KMS-11 (cell line): ENCODE measurements around the gene COA1.

Source experiments
- H2AFZ ChIP-seq: fragments of 200-600 bp; sonication (generic); 2 replicates; pipeline ENCODE4 v1.6.1; 2016; ENCODE audit warnings: antibody characterized with exemption, mixed run types, low read depth
- H3K27ac ChIP-seq: fragments of 200-600 bp; sonication (generic); 2 replicates; pipeline ENCODE4 v1.6.1; 2016; ENCODE audit warnings: mild to moderate bottlenecking, mixed run types
- H3K27me3 ChIP-seq: fragments of 200-600 bp; sonication (generic); 2 replicates; pipeline ENCODE4 v1.6.1; 2017; ENCODE audit warnings: mild to moderate bottlenecking, low read depth, mixed run types, moderate library complexity; ENCODE audit not compliant: insufficient read depth
- H3K36me3 ChIP-seq: fragments of 200-600 bp; sonication (generic); 2 replicates; pipeline ENCODE4 v1.6.1; 2017; ENCODE audit warnings: mild to moderate bottlenecking, mixed run types; ENCODE audit not compliant: insufficient read depth
- H3K4me1 ChIP-seq: fragments of 200-600 bp; sonication (generic); 2 replicates; pipeline ENCODE4 v1.6.1; 2016; ENCODE audit warnings: mild to moderate bottlenecking, low read depth, mixed run types; ENCODE audit not compliant: poor library complexity, severe bottlenecking
- H3K4me2 ChIP-seq: fragments of 200-600 bp; sonication (generic); 2 replicates; pipeline ENCODE4 v1.7.0; 2016; ENCODE audit warnings: mild to moderate bottlenecking, mixed run types
- H3K4me3 ChIP-seq: fragments of 200-600 bp; sonication (generic); IDR thresholded peaks from 2 replicates; pipeline ENCODE4 v1.6.1; 2017; ENCODE audit warnings: low read depth, low read length, mixed read lengths; ENCODE audit not compliant: insufficient read depth
- H3K79me2 ChIP-seq: fragments of 200-600 bp; sonication (generic); 2 replicates; pipeline ENCODE4 v1.6.1; 2016; ENCODE audit warnings: low read depth, mixed run types; ENCODE audit not compliant: insufficient read depth
- H3K9ac ChIP-seq: fragments of 200-600 bp; sonication (generic); 2 replicates; pipeline ENCODE4 v1.6.1; 2016; ENCODE audit warnings: mild to moderate bottlenecking, mixed run types
- H4K20me1 ChIP-seq: fragments of 200-600 bp; sonication (generic); 2 replicates; pipeline ENCODE4 v1.6.1; 2016; ENCODE audit warnings: mild to moderate bottlenecking, mixed run types; ENCODE audit not compliant: insufficient read depth
- CTCF ChIP-seq: fragments of 200-600 bp; sonication (generic); conservative IDR thresholded peaks from 2 replicates; pipeline ENCODE4 v1.6.1; 2017; ENCODE audit warnings: low read depth, mild to moderate bottlenecking, antibody characterized with exemption, low read length, moderate library complexity, mixed read lengths

The COA1 gene

GRCh38 chr7:43752411-43752810 is 23.1 kb upstream of the COA1 start:
- no peaks in the 10 kb centered on the region for H3K36me3 ChIP-seq
- peak overlapping the region; percentile 97; the same call in 1 of the 2 replicates for H3K4me2 ChIP-seq
- no peak overlapping the region for H3K4me3 ChIP-seq
- no peak overlapping the region for H3K9ac ChIP-seq
- no peaks in the 10 kb centered on the region for H3K27me3 ChIP-seq
- peaks cover 100% of the 10 kb centered on the region for H3K4me1 ChIP-seq
- H2AFZ ChIP-seq = peak overlapping the region; percentile 20; the same call in 1 of the 2 replicates
- H3K27ac ChIP-seq = peak overlapping the region; percentile 81; the same call in 1 of the 2 replicates
- no peaks in the 10 kb centered on the region for H3K79me2 ChIP-seq
- TF ChIP-seq CTCF = no peak
- no peaks in the 10 kb centered on the region for H4K20me1 ChIP-seq

GRCh38 chr7:43750016-43750887 is 20.9 kb upstream of the COA1 start:
- Histone ChIP-seq H3K4me2 (peak overlapping the region; percentile 97), H3K4me1 (peaks cover 92% of the 10 kb centered on the region), H3K9ac (peak overlapping the region; percentile 14; the same call in 1 of the 2 replicates), H3K79me2 (no peaks in the 10 kb centered on the region), H3K4me3 (no peak overlapping the region), H3K36me3 (no peaks in the 10 kb centered on the region), H3K27me3 (no peaks in the 10 kb centered on the region), H3K27ac (peak overlapping the region; percentile 81), H2AFZ (peak overlapping the region; percentile 60), H4K20me1 (no peaks in the 10 kb centered on the region)
- no peak for TF ChIP-seq CTCF

GRCh38 chr7:43749383-43749940 is 20.1 kb upstream of the COA1 start:
- Histone ChIP-seq H3K4me2 (peak overlapping the region; percentile 97), H3K4me3 (no peak overlapping the region), H3K27ac (peak overlapping the region; percentile 81), H3K36me3 (no peaks in the 10 kb centered on the region), H3K79me2 (no peaks in the 10 kb centered on the region), H3K9ac (no peak overlapping the region), H4K20me1 (no peaks in the 10 kb centered on the region), H2AFZ (peak overlapping the region; percentile 60), H3K27me3 (no peaks in the 10 kb centered on the region), H3K4me1 (peaks cover 84% of the 10 kb centered on the region)
- TF ChIP-seq CTCF = no peak

GRCh38 chr7:43747328-43748105 is 18.2 kb upstream of the COA1 start:
- Histone ChIP-seq H3K79me2 (no peaks in the 10 kb centered on the region), H3K27ac (peak overlapping the region; percentile 23; the same call in 1 of the 2 replicates), H3K4me2 (peak overlapping the region; percentile 41), H3K9ac (no peak overlapping the region; the same call in 1 of the 2 replicates), H3K4me1 (peaks cover 64% of the 10 kb centered on the region), H4K20me1 (no peaks in the 10 kb centered on the region), H2AFZ (no peak overlapping the region), H3K36me3 (no peaks in the 10 kb centered on the region), H3K4me3 (no peak overlapping the region), H3K27me3 (no peaks in the 10 kb centered on the region)
- TF ChIP-seq CTCF = no peak
